GM12878 (cell line): ENCODE results near the gene SYCE3. TPM values are rescaled to one million over a fixed set of nuclear protein-coding genes. Genes with fewer than 3 reads are reported as not detected.
A peak's percentile ranks its signal among the peaks of the same experiment; 100 is the strongest.

Source experiments
- CREM ChIP-seq: IDR thresholded peaks from 2 replicates; pipeline ENCODE4 v1.6.1; 2014; ENCODE audit warnings: antibody characterized with exemption, low read depth
- EED ChIP-seq: sonication (generic); IDR thresholded peaks from 2 replicates; pipeline ENCODE4 v1.6.1; 2016; ENCODE audit warnings: antibody characterized with exemption, low read depth
- FOS ChIP-seq: IDR thresholded peaks from 3 replicates; pipeline ENCODE4 v1.6.1; 2011; ENCODE audit warnings: borderline replicate concordance; ENCODE audit not compliant: insufficient read length; ENCODE audit errors: extremely low read depth
- HDAC2 ChIP-seq: fragments of 200-600 bp; sonication (generic); IDR thresholded peaks from 2 replicates; pipeline ENCODE4 v1.6.1; 2017
- IKZF2 ChIP-seq, 2 experiments: fragments of 450-650 bp; IDR thresholded peaks; 2 replicates each; pipeline ENCODE4 v1.6.1; 2017; ENCODE audit warnings: mild to moderate bottlenecking in 2 of 2, moderate library complexity in 2 of 2
- NFYA ChIP-seq: IDR thresholded peaks from 2 replicates; pipeline ENCODE4 v1.6.1; 2011; ENCODE audit warnings: low read depth, mild to moderate bottlenecking, low read length, improper control_type of control experiment, borderline replicate concordance
- POLR2AphosphoS2 ChIP-seq: IDR thresholded peaks from 2 replicates; pipeline ENCODE4 v1.6.1; 2011; ENCODE audit warnings: low read depth, mild to moderate bottlenecking, low read length, improper control_type of control experiment, moderate library complexity
- RAD21 ChIP-seq: IDR thresholded peaks from 2 replicates; pipeline ENCODE4 v1.6.1; 2011; ENCODE audit warnings: mild to moderate bottlenecking, low read depth, low read length, moderate library complexity; ENCODE audit not compliant: insufficient read depth
- TARDBP ChIP-seq: IDR thresholded peaks from 2 replicates; pipeline ENCODE4 v1.6.1; 2016; ENCODE audit warnings: borderline replicate concordance
- YY1 ChIP-seq: IDR thresholded peaks from 2 replicates; pipeline ENCODE4 v1.6.1; 2011; ENCODE audit warnings: low read depth, mild to moderate bottlenecking, low read length
- polyA plus RNA-seq, 11 experiments: library from polyadenylated mRNA; depleted of rRNA in 4 of 11; unstranded in 6 of 11; stranded (reverse) in 5 of 11; fragments of >200 nt; fragmentation: Nextera tagmentation in 4 of 11; fragmentation: Illumina TruSeq in 1 of 11; extraction: Ambion mirVana in 4 of 11; extraction: Trizol in 1 of 11; gene quantifications; 1 replicate in 1 of 11; 2 replicates in 10 of 11; pipeline versions ENCODE4 v1.2.1 to v1.2.3, GENCODE V29; 2011 to 2016; ENCODE audit warnings: inconsistent platforms in 2 of 11, missing spikeins in 2 of 11, low read depth in 1 of 11
- total RNA-seq, 4 experiments: library from RNA; depleted of rRNA in 3 of 4; stranded (reverse); fragments of >200 nt in 3 of 4; fragmentation: Illumina TruSeq in 1 of 4; extraction: Trizol in 1 of 4; gene quantifications; 2 replicates each; pipeline versions ENCODE4 v1.2.1 to v1.2.3, GENCODE V29; 2013 to 2021
- TF ChIP-seq, protein P1 (sequence below): fragments of 450-650 bp; formaldehyde crosslinking; IDR thresholded peaks from 2 replicates; pipeline ENCODE4 v1.4.0; 2022; ENCODE audit warnings: mild to moderate bottlenecking, moderate library complexity
- TF ChIP-seq, protein P2 (sequence below): fragments of 450-650 bp; IDR thresholded peaks from 2 replicates; pipeline ENCODE4 v1.6.1; 2016; ENCODE audit warnings: mild to moderate bottlenecking
- TF ChIP-seq, protein P3 (sequence below): fragments of 150-350 bp; IDR thresholded peaks from 2 replicates; pipeline ENCODE4 v1.6.1; 2016; ENCODE audit warnings: low read depth, low read length
- TF ChIP-seq, protein P4 (sequence below): fragments of 150-350 bp; IDR thresholded peaks from 2 replicates; pipeline ENCODE4 v1.6.1; 2014; ENCODE audit warnings: mild to moderate bottlenecking, low read depth, low read length
- TF ChIP-seq, protein P5 (sequence below): IDR thresholded peaks from 2 replicates; pipeline ENCODE4 v1.6.1; 2011; ENCODE audit warnings: borderline replicate concordance, low read depth, mild to moderate bottlenecking, moderate library complexity, low read length; ENCODE audit not compliant: insufficient read depth, poor library complexity, severe bottlenecking

The SYCE3 gene
- total and polyA plus RNA-seq, 10 of the 15 experiments (the other 5 are each of a cell fraction or from before 2014, with no cell fraction given), result 0.38 to 0.91 (median 0.76) TPM; not detected in 4

DNA sequence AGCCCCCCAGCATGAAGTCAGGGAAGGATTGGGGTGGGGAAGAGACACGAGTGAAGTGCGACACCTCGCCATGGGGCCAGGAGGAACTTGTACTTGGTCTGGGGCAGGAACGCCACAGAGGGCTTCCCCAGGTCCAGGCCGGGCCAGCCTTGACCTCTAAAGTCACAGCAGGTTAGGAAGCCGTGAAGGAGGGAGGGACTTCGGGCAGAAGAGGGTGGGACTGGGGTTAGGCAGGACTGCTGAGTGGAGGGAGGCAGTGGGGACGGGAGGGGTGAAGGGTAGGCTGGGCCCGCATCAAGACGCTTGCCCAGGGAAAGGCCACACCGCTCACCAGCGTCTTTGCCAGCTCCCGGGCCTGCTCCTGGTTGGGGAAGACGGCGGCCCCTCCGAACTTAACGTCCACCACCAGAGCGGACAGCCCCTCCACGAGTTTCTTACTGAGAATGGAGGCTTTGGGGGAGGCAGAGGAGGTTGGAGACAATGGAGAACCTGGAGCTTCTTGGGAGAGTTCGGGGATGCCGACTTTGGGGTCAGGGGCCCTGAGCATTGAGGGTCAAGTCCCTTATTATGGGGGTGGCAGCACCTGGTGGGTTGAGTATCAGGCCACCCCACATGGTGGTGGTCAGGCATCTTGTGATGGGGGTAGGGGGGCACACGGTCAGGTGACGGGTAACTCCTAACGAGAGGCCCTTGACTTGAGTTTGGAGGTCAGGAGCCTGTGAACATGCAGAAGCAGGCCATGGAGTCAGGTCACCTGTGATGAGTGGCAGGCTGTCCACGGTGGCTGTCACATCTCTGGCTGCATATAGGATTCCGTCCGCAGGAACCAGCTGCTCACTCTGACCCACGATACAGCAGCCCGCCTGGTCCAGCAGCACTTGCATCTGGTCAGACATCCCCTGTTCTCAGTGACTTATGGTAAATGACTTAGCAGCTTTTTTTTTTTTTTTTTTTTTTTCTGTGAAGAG is 35.6 kb downstream of the SYCE3 start (continued):
- TF ChIP-seq, protein P1, sequence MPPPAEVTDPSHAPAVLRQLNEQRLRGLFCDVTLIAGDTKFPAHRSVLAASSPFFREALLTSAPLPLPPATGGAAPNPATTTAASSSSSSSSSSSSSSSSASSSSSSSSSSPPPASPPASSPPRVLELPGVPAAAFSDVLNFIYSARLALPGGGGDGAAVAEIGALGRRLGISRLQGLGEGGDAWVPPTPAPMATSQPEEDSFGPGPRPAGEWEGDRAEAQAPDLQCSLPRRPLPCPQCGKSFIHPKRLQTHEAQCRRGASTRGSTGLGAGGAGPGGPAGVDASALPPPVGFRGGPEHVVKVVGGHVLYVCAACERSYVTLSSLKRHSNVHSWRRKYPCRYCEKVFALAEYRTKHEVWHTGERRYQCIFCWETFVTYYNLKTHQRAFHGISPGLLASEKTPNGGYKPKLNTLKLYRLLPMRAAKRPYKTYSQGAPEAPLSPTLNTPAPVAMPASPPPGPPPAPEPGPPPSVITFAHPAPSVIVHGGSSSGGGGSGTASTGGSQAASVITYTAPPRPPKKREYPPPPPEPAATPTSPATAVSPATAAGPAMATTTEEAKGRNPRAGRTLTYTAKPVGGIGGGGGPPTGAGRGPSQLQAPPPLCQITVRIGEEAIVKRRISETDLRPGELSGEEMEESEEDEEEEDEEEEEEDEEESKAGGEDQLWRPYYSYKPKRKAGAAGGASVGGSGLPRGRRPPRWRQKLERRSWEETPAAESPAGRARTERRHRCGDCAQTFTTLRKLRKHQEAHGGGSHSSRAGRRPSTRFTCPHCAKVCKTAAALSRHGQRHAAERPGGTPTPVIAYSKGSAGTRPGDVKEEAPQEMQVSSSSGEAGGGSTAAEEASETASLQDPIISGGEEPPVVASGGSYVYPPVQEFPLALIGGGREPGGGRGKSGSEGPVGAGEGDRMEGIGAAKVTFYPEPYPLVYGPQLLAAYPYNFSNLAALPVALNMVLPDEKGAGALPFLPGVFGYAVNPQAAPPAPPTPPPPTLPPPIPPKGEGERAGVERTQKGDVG (CRISPR knock-in tag), result no peak
- no peak for TF ChIP-seq YY1
- TF ChIP-seq TARDBP, result no peak
- TF ChIP-seq EED, result no peak; the same call in 1 of the 2 replicates
- peak; percentile 91 for TF ChIP-seq POLR2AphosphoS2
- no peak for TF ChIP-seq HDAC2
- TF ChIP-seq, protein P2, sequence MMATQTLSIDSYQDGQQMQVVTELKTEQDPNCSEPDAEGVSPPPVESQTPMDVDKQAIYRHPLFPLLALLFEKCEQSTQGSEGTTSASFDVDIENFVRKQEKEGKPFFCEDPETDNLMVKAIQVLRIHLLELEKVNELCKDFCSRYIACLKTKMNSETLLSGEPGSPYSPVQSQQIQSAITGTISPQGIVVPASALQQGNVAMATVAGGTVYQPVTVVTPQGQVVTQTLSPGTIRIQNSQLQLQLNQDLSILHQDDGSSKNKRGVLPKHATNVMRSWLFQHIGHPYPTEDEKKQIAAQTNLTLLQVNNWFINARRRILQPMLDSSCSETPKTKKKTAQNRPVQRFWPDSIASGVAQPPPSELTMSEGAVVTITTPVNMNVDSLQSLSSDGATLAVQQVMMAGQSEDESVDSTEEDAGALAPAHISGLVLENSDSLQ, result peak; percentile 37; the same call in 1 of the 2 replicates
- no peak; a peak in 1 of 4 replicates for TF ChIP-seq IKZF2 (IDR thresholded peaks at IDR 0.05)
- TF ChIP-seq, protein P3, sequence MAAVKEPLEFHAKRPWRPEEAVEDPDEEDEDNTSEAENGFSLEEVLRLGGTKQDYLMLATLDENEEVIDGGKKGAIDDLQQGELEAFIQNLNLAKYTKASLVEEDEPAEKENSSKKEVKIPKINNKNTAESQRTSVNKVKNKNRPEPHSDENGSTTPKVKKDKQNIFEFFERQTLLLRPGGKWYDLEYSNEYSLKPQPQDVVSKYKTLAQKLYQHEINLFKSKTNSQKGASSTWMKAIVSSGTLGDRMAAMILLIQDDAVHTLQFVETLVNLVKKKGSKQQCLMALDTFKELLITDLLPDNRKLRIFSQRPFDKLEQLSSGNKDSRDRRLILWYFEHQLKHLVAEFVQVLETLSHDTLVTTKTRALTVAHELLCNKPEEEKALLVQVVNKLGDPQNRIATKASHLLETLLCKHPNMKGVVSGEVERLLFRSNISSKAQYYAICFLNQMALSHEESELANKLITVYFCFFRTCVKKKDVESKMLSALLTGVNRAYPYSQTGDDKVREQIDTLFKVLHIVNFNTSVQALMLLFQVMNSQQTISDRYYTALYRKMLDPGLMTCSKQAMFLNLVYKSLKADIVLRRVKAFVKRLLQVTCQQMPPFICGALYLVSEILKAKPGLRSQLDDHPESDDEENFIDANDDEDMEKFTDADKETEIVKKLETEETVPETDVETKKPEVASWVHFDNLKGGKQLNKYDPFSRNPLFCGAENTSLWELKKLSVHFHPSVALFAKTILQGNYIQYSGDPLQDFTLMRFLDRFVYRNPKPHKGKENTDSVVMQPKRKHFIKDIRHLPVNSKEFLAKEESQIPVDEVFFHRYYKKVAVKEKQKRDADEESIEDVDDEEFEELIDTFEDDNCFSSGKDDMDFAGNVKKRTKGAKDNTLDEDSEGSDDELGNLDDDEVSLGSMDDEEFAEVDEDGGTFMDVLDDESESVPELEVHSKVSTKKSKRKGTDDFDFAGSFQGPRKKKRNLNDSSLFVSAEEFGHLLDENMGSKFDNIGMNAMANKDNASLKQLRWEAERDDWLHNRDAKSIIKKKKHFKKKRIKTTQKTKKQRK, result no peak
- no peak for TF ChIP-seq FOS
- TF ChIP-seq NFYA, result no peak
- TF ChIP-seq, protein P4, sequence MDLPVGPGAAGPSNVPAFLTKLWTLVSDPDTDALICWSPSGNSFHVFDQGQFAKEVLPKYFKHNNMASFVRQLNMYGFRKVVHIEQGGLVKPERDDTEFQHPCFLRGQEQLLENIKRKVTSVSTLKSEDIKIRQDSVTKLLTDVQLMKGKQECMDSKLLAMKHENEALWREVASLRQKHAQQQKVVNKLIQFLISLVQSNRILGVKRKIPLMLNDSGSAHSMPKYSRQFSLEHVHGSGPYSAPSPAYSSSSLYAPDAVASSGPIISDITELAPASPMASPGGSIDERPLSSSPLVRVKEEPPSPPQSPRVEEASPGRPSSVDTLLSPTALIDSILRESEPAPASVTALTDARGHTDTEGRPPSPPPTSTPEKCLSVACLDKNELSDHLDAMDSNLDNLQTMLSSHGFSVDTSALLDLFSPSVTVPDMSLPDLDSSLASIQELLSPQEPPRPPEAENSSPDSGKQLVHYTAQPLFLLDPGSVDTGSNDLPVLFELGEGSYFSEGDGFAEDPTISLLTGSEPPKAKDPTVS, result no peak
- TF ChIP-seq CREM, result no peak
- TF ChIP-seq, protein P5, sequence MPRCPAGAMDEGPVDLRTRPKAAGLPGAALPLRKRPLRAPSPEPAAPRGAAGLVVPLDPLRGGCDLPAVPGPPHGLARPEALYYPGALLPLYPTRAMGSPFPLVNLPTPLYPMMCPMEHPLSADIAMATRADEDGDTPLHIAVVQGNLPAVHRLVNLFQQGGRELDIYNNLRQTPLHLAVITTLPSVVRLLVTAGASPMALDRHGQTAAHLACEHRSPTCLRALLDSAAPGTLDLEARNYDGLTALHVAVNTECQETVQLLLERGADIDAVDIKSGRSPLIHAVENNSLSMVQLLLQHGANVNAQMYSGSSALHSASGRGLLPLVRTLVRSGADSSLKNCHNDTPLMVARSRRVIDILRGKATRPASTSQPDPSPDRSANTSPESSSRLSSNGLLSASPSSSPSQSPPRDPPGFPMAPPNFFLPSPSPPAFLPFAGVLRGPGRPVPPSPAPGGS, result peak; percentile 29
- no peak for TF ChIP-seq RAD21
